Suppressor macrophage (primary cell): ENCODE measurements around the gene LRRTM4.
"Not testable (repeated sequence)": the region's sequence is repeated elsewhere in the genome, so short reads cannot be mapped to it uniquely, and the experiment has no call there.

Experiments
- DNase-seq, 4 experiments: peaks; one replicate each; pipeline ENCODE4 v3.0.0-alpha.2; 2020 to 2022

Gene LRRTM4

GRCh38 chr2:76721226-76721625, 801.0 kb downstream of the LRRTM4 start:
- DNase-seq = no peak

GRCh38 chr2:76713312-76713711, 808.9 kb downstream of the LRRTM4 start:
- DNase-seq = no peak

GRCh38 chr2:76711490-76711889, 810.7 kb downstream of the LRRTM4 start:
- DNase-seq = no peak

- DNase-seq = no peak
Measured at GRCh38 chr2:76700894-76701293, 821.3 kb downstream of the LRRTM4 start.

- not testable (repeated sequence) for DNase-seq
Measured at GRCh38 chr2:76697998-76698713, 824.0 kb downstream of the LRRTM4 start.
